Activated T-cell treated with anti-CD3 and anti-CD28 coated beads for 48 hours (primary cell): ENCODE results near the gene TMTC2.
"Not testable (repeated sequence)": the region's sequence is repeated elsewhere in the genome, so short reads cannot be mapped to it uniquely, and the experiment has no call there.

ENCODE experiments used
- DNase-seq: peaks from one replicate; pipeline ENCODE4 v3.0.0-alpha.2; 2020; ENCODE audit warnings: low read depth

Gene TMTC2

DNA sequence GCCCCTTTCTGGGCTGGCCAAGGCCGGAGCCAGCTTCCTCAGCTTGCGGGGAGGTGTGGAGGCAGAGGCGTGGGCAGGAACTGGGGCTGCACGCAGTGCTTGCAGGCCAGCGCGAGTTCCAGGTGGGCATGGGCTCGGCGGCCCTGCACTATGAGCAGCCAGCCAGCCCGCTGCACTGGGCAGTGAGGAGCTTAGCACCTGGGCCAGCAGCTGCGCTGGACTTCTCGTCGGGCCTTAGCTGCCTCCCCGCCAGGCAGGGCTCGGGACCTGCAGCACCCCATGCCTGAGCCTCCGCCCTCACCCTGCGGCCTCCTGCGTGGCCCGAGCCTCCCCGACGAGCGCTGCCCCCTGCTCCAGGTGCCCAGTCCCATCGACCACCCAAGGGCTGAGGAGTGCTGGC is 42.0 kb downstream of the TMTC2 start:
- no peak for DNase-seq

DNA sequence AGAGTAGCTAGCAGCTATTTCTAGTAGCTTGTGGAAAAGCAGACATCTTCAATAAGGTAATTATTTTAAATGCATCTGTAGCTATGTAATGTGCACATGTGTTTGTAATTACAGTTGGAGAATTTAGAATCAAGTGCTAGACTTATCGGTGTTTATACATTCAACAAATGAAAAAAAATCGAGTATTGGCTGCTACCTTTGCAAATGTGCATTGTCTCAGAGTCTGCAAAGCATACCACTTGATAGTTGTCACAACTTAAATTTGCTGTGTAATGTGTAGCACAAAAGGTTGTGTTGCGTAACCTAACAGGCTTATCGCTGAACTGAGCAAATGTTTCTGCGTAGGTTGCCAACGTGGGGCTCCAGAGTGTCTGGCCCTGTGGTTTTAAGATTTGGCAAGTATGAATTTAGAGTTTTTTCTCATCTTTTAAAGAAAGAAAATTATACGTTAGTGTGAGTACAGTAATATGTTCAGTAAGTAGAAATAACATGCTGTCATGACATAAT is 44.3 kb downstream of the TMTC2 start:
- DNase-seq = no peak

DNA sequence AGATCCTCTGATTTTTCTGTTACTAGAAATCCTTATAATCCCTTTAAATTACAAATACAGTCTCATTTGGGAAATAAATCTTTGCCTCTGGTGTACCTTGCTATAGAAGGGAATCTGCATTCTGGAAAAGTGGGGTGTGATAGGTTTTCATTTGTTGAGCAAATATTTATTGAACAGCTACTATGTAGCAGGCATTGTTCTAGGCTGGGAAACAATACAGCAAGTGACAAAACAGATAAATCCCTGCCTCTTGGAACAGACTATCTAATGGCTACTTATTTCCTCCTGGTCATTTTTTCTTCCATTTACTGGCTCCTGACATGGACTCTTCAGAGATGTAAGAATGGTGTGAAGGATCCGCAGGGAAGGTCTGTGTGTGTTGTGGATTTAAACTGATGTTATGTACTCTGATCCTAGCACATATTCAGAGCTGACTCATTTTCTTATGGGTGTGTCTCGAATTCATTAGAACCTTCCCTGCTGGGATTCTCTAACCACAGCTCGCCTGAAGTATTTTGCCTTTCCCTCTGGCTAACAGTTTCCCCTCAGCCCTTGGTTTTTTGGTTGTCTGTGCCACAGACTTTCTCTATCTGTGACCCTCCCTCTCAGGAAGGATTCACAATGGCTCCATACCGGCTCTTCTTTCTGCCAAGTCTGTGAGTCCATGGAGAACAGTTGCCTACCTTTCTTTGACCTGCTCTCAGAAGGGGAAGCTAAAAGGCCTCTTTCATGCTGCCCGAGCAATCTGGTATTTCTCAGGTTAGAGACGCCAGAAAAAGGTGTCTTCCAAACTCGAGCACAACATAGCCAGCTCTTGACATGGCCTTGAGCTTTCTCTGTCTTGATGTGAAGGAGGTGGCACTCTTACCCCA is 53.7 kb downstream of the TMTC2 start:
- no peak for DNase-seq

DNA sequence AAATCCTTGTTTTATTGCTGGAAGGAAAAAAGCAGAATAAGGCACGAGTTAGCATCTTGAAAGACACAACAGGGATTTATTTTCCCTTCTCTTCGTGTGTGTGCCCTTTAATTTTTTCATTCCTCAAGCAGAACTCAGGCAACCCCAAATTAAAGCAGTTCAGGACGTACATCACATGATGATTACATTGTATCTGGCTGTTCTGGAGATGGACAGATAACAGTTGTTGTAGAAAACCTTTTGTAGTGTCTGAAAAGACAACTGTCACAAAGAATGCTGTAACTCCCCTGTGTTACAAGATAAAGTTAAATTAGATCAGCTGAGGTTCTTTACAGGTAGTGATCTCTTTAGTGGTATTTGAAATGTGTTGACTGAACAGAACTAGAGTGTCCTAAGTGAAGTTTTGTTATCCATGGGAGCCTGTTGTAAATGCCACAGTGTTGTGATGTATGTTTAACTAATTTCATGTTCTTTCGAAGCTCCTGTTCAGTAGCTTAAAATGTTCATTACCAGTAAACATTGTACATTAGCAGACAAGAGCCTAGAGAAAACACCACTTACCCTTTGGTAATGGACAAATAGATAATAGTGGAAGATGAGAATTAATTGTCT is 58.5 kb downstream of the TMTC2 start:
- DNase-seq = no peak

DNA sequence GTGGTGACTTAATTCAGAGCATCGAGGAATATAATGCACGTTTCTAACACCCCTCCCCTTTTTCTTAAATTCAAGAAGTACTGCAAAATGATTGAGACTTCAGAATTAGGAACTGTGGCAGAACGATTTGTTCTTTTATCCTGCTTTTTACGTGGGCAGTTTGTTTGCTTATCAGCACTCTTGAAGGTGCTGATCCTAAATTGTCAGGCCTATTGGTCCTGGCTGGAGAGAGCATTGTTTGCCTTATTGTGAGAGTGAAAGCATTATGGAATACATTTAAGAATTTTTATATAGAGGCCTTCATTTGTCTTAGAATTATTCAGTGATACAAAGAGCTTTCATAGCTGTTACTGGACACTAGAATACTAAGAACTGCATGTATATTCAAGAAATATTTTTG is 59.1 kb downstream of the TMTC2 start:
- no peak for DNase-seq

DNA sequence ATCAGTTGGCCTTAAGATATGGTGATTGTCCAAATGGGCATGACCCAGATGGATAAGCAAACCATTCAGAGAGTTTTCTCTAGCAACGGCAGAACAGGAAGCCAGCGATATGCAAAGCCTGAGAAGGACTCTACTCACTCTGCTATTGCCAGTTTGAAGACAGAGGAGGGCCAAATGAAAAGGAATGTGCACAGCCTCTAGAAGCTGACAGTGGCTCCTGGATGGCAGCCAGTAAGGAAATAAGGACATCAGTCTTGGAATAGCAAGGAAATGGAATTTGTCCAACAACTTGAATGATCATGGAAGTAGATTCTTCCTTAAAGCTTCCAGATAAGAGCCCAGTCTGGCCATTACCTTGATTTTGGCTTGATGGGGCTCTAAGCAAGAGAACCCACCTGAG is 60.0 kb downstream of the TMTC2 start:
- DNase-seq = no peak

DNA sequence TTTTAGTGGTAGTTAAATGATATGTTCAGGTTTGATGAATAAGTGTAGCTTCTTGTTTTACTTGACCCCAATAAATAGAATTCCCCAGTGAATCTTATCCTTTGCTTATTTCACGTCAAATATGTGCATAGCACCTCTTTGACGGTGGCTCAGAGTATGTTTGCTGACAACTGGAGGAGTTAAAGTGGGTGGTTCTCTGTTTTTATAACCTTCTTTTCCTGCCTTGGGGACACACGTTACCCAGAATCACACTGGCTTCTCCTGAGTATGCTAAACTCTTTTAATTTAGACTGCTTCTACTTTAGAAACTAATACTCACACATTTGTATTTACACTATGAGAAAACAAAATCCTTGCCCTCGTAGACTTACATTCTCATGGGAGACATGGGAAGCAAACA is 62.3 kb downstream of the TMTC2 start:
- DNase-seq = no peak

DNA sequence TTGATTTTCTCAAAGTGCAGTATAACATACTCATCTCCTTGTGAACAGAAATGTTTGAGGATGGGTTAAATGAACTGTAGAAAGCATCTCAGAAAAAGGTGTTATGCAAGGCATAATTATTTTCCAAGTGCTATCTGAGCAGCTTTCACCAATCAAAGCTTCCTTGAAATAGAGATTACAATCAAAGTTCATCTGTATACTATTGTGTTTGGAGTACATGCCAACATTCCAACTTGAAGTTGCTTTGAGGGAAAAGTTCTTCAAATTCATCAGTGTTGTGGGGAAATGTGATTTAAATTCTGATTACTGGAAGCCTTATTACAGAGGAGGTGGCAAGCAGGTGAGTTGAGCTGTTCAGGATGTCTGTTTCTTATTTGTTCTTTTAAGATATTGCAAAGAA is 68.2 kb downstream of the TMTC2 start:
- no peak for DNase-seq

DNA sequence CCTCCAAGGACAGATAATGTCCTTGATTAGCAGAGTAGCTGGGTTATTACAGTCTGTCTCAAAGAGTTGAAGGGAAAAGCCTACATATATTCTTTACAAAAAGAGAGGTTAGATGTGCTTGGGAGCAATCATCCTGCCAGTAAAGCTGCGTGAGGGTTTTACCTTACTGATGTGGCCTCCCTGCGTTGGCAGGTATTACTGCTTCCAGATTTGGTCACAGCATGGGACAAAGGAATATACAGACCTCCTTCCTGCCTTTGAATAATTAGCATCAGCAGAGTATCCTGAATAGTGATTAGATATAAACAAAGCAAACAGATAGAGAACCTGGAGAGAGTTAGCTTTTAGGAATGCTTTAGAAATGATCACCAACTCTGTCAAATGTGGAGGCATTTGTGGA is 69.6 kb downstream of the TMTC2 start:
- no peak for DNase-seq

DNA sequence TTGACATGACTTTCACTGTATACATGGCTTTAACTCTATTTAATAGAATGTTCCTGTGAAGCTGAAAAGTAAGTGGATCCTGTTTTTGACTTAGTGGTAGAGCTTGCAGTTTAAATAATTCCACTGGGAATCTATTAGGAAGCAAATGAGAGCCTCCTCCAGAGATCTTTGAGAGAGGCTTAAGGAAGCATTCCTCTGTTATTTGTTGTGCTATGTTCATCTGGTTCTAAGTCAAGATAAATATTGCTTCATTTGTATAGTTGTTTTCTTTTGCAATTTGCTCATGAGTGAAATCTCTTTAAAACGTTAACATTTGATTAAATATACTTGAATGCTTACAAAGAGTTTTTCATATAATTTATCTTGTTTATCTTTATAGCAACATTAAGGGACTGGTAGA is 70.4 kb downstream of the TMTC2 start:
- DNase-seq = no peak

DNA sequence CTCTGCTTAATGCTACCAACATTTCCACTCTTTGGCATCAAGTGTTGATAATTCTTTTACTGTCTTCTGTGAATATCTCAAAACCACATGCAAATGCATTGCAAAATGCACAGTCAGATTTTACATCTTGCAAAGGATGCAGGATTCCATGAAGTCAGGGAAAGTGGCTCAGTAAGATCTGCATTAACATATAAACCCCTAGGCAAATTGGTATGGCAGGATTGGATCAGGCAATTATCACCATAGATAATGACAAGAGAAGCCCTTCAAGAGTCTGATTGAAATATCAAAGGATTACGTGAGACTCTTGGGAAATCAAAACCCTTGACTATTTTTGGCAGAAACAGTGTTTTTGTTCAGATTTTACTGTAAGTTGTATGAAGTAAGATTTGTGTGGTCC is 71.0 kb downstream of the TMTC2 start:
- DNase-seq = no peak

DNA sequence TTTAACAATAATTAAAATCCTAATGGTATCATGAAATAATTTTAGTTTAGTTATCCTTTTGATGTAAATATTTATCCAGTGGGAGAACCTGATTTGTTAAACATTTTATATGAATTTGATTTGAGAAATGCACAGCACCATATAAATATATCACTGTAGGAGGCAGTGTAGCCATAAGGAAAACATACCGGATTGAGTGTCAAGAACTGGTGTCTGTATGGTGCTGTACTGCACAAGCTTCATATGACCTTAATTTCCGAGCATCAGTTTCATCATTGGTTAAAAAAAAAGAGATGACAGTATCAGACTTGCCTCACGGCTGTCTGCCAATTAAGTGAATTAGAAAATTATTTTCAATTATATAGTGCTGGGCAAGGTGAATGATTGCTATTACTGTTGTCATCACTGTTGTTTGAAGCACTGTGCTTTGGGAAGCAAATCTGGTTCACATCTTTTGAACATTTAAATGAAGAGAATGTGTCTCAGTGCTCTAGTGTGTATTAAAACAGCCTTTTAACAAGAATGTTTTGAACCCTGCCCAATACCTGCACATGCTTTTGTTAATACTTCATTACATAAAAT is 72.1 kb downstream of the TMTC2 start:
- DNase-seq = no peak

DNA sequence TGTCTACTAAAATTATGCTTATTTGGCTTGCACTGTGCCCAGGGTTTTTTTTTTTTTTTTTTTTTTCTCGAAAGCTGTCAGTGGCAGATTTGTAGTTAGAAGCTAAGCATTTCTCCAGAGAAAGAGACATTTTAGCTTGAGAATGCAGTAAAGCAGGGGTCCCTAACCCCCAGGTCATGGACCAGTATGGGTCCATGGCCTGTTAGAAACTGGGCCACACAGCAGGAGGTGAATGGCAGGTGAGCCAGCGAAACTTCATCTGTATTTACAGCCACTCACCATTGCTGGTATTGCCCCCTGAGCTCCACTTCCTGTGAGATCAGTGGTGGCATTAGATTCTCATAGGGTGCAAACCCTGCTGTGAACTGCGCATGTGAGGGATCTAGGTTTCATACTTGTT is 73.7 kb downstream of the TMTC2 start:
- no peak for DNase-seq

DNA sequence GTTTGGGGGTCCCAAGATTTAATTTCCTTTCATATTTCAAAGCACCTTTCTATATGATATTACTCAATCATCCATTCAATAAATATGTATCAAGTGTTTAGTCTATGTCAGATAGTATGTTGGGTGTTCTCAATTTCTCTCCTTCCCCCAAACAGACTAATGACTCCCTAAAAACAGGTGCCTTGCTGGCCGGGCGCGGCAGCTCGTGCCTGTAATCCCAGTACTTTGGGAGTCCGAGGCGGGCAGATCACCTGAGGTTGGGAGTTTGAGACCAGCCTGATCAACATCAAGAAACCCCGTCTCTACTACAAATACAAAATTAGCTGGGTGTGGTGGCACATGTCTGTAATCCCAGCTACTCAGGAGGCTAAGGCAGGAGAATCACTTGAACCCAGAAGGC is 78.5 kb downstream of the TMTC2 start:
- not testable (repeated sequence) for DNase-seq

DNA sequence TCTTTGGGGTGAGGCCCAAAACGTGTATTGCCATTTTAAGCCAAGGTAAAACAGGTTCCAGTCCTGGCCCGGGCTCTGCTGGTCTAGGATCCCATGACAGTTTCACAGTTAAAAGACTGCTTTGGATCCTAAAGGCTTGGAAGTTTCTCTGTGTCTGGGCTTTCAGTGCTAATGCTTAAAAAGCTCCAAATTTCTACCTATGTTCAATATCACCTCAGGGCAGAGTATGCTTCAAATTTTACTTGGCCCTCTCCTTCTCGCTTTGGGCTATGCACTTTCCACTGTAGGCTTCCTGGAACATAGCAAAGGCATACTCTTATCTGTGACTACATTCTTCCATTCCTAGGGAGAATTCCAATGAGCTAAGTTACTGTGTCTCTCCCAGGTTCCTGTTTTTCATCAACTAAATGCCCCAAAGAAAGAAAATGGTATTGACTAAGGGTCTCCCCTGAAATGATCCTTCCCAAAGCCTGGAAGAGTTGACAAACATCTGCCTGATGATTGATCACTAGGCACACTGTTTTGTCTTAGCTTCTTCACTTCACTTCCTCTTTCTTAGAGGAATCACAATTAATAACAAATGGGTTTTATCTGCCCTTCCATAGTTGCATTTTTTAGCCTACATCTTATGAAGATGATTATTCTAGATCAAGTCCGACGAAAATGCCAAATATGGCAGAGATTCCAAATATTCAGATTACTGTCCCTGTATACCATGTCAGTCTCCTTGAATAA is 79.4 kb downstream of the TMTC2 start:
- DNase-seq = no peak

DNA sequence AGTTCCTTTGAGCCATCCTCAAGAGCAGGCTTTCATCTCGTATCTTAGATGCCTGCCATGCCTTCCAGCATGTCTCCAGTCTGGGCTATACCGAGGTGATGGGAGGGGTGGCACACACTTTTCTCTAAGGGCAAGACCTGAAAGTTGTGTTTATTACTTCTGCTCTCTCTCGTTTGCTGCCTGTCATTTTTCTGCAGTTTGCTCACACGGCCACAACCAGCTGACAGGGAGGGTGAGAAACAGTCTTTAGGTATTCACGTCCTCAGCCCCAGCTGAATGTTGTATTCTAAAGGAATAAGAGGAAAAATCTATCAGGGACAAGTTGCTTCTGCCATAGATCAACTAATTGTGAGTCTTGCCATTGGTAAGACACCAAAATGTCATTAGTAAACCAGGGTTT is 88.0 kb downstream of the TMTC2 start:
- DNase-seq = no peak

DNA sequence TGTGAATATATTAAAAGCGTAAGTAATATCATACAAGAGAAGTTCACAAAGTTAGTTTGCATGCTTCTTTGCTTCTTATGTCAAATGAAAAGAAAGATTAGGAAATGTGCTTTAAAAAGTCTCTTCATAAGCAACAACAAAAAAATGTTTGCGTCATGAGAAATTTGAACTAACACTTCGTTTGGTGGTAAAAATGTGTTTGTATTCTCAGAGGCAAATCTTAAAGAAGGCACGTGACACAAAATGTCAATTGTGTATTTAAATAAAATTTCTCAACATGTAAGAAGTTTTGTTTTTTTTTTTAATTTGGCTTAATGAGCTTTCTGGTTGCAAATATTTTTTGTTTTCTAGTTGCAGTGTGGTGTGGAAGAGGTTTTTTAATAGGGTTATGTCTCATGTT is 93.8 kb downstream of the TMTC2 start:
- DNase-seq = no peak

DNA sequence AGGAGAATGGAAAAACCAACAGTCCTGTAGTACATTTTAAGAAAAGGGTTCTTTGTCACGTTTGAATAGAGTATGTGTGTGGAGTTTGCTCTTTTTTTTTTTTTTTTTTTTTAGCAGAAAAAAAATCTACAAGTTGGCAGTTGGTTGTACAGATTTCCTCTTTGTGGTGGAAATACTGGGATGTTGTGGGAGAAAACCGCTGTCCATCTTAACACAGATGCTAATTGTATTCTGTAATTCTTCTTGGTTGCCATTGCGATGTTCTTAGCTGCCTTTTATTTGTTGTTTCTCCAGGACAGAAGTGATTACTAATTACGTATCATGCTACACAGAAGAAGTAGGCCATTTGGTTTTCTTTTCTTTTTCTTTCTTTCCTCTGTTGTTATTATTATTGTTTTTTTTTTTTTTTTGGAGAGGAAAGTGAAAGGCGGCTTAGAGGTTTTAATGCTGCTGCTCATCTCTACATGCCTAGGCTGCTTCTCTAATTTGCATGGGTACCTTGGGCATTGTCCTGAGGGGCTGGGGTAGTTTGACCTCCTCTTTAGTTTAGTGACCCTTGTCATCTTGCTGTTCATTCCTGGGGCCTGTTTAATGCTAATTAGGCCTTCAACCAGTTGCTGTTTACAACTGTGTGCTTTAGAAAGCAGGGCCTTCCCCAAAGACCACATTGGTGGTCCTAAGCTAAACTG is 94.7 kb downstream of the TMTC2 start:
- DNase-seq = no peak

DNA sequence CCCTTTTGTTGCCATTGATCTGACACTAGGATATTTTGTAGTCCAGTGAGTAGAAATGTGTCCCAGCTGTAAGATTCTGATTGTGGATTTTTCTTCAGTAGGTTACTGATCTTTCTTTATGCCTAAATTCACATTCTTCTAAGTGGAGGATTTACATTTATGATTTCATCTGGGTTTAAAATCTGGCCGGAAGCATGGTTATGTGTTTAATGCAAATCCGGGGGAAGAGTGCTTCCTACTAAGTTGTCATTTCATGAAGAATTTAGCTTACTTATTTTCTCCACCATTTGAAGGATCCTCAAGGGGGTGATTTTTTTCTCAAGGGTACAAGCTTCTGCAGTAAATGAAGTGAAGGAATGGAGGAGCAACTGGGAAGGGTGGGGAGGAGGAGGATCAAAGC is 96.7 kb downstream of the TMTC2 start:
- DNase-seq = no peak

DNA sequence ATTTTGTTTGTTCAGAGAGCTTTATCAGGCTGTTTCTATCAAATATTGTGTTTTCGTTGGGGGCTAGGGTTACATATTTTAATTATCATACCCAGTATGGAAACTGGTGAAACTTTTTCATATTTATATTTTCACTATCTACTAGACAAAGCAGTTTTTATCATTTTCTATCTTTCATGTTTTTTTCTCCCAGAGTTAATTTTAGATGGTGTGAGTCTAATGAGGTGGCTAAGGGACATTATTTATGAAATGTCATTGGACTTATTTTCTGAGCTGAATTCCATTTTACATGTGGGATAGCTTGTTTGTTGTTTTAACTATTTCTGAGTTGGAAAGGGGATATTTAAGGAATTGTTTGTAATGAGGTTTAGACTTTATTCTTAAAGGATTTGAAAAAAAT is 100.3 kb downstream of the TMTC2 start:
- no peak for DNase-seq

DNA sequence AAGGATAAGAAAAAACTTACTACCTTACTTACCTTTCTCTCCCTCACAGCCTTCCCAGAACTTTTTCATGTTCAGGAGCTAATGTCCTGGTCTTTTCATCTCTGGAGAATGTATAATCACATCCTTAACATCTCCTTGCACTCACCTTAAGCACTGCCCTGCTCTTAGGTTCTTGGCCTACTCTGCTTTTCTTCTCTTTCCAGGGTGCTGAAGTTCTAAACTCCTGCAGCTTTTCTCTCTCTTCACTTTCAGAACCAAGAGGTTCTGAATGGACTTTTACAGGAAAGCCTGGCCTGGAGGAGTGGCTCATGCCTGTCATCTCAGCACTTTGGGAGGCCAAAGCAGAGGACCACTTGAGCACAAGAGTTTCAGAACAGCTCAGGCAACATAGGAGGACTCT is 101.9 kb downstream of the TMTC2 start:
- DNase-seq = no peak

DNA sequence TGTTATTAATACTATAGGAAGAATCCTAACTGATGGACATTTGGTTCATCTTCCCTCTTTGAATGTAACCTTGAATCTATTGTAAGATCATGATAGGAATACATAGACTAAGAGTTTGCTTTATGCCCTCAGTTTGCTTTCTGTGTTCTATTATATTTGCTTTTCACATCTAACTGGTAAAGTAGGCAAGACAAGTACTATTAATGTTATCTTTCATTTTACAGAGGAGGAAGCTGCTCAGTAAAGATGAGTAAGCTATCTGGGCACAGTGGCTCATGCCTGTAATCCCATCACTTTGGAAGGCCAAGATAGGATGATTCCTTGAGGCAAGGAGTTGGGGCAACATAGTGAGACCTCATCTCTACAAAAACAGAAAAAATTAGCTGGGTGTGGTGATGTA is 103.0 kb downstream of the TMTC2 start:
- no peak for DNase-seq
